B cell (primary cell): ENCODE data around the gene MAMDC4. TPM values are rescaled to one million over a fixed set of nuclear protein-coding genes. Genes with fewer than 3 reads are reported as not detected.

Source experiments
- ATAC-seq: fragments of 200-7000 bp; cut with Tn5 transposase; one replicate; pipeline ENCODE4 v1.10.0; 2021; ENCODE audit warnings: low read depth, mild to moderate bottlenecking, moderate number of reproducible peaks, moderate library complexity
- CTCF ChIA-PET: fragments of 350-600 bp; sonication (Branson Sonifier 250); formaldehyde crosslinking; loops from one replicate; lab custom pipeline; 2021; ENCODE audit warnings: antibody characterized with exemption, inconsistent platforms; lab: Charles Lee
- POLR2A ChIA-PET: fragments of 350-600 bp; sonication (Branson Sonifier 250); formaldehyde crosslinking; loops from one replicate; lab custom pipeline; 2021; ENCODE audit warnings: antibody characterized with exemption; lab: Charles Lee
- DNase-seq: peaks from one replicate; pipeline ENCODE4 v3.0.0; 2013
- H2AFZ ChIP-seq: 2 replicates; pipeline ENCODE4 v1.6.1; 2012; ENCODE audit warnings: mild to moderate bottlenecking, low read depth, low read length; ENCODE audit not compliant: insufficient read depth, poor library complexity, severe bottlenecking
- H3K27ac ChIP-seq, 2 donors: 1 replicate in 1 of 2; 2 replicates in 1 of 2; pipeline ENCODE4 v1.5.1; 2012 to 2013; ENCODE audit warnings: low read length in 2 of 2, mild to moderate bottlenecking in 2 of 2, moderate library complexity in 1 of 2
- H3K27me3 ChIP-seq, 4 experiments: fragments of 200-600 bp in 1 of 4; sonication (generic) in 1 of 4; replicated peaks in 1 of 4; 1 replicate in 2 of 4; 2 replicates in 2 of 4; pipeline versions ENCODE4 v1.6.1 to v1.7.0; 2013 to 2016; ENCODE audit warnings: low read length in 3 of 4, mild to moderate bottlenecking in 2 of 4, mixed read lengths in 1 of 4, moderate library complexity in 1 of 4; ENCODE audit not compliant: insufficient read depth in 4 of 4, control insufficient read depth in 3 of 4; ENCODE audit errors: control extremely low read depth in 1 of 4
- H3K36me3 ChIP-seq, 2 experiments: replicated peaks in 1 of 2; 1 replicate in 1 of 2; 2 replicates in 1 of 2; pipeline versions ENCODE4 v1.6.1 to v1.7.1; 2013; ENCODE audit warnings: low read length in 1 of 2; ENCODE audit not compliant: insufficient read depth in 2 of 2, control insufficient read depth in 1 of 2; ENCODE audit errors: control extremely low read depth in 1 of 2, extremely low read depth in 1 of 2
- H3K4me1 ChIP-seq, 2 donors: fragments of 200-600 bp in 1 of 2; sonication (generic) in 1 of 2; 1 replicate in 1 of 2; 2 replicates in 1 of 2; pipeline versions ENCODE4 v1.5.1 to v1.6.1; 2013 to 2017; ENCODE audit warnings: low read length in 2 of 2; ENCODE audit not compliant: control insufficient read depth in 2 of 2, insufficient read depth in 2 of 2
- H3K4me2 ChIP-seq: replicated peaks from 2 replicates; pipeline ENCODE3; 2012; ENCODE audit warnings: mild to moderate bottlenecking, low read depth, low read length; ENCODE audit not compliant: poor library complexity, severe bottlenecking
- H3K4me3 ChIP-seq, 5 experiments: fragments of 200-600 bp in 1 of 5; sonication (generic) in 1 of 5; 1 replicate in 3 of 5; 2 replicates in 2 of 5; pipeline versions ENCODE4 v1.5.1 to v1.7.0; 2011 to 2016; ENCODE audit warnings: low read length in 4 of 5, mild to moderate bottlenecking in 4 of 5, low read depth in 2 of 5, control low read depth in 1 of 5, moderate library complexity in 1 of 5; ENCODE audit not compliant: insufficient read depth in 1 of 5; ENCODE audit errors: control extremely low read depth in 1 of 5, extremely low read depth in 1 of 5
- H3K79me2 ChIP-seq: fragments of 200-600 bp; sonication (generic); one replicate; pipeline ENCODE4 v1.6.0; 2016; ENCODE audit warnings: low read length; ENCODE audit not compliant: control insufficient read depth, insufficient read depth
- H3K9ac ChIP-seq: fragments of 200-600 bp; sonication (generic); 2 replicates; pipeline ENCODE4 v1.6.1; 2017; ENCODE audit warnings: mild to moderate bottlenecking, low read length, moderate library complexity
- H3K9me3 ChIP-seq, 3 donors: one replicate each; pipeline versions ENCODE4 v1.6.1 to v1.7.1; 2013; ENCODE audit warnings: low read length in 2 of 3; ENCODE audit not compliant: control insufficient read depth in 2 of 3, insufficient read depth in 1 of 3; ENCODE audit errors: control extremely low read depth in 1 of 3
- H4K20me1 ChIP-seq: 2 replicates; pipeline ENCODE4 v1.6.0; 2012; ENCODE audit warnings: mild to moderate bottlenecking, low read length; ENCODE audit not compliant: insufficient read depth, control insufficient read depth, poor library complexity, severe bottlenecking
- H3K27ac Mint-ChIP-seq: one replicate; pipeline ENCODE4 v1.8.0; 2021; ENCODE audit warnings: mixed read lengths
- H3K27me3 Mint-ChIP-seq: one replicate; pipeline ENCODE4 v1.8.0; 2021; ENCODE audit warnings: mixed read lengths
- H3K4me1 Mint-ChIP-seq: one replicate; pipeline ENCODE4 v1.8.0; 2021; ENCODE audit warnings: mixed read lengths
- H3K4me3 Mint-ChIP-seq: one replicate; pipeline ENCODE4 v1.8.0; 2021; ENCODE audit warnings: mixed read lengths
- H3K9me3 Mint-ChIP-seq: one replicate; pipeline ENCODE4 v1.8.0; 2022; ENCODE audit warnings: mixed read lengths; ENCODE audit not compliant: insufficient read depth
- EZH2 ChIP-seq: IDR thresholded peaks from 2 replicates; pipeline ENCODE4 v1.6.1; 2012; ENCODE audit warnings: borderline replicate concordance, low read depth, mild to moderate bottlenecking, moderate library complexity, low read length; ENCODE audit not compliant: insufficient read depth, poor library complexity, severe bottlenecking
- WGBS: methylation state at CpG from one replicate; pipeline ENCODE4 v1.1.5; 2013; ENCODE audit warnings: missing lambda C conversion rate; ENCODE audit not compliant: insufficient coverage; 5-methylcytosine and 5-hydroxymethylcytosine counted together
- intact Hi-C: fragments of 100-400 bp; cut with micrococcal nuclease; formaldehyde crosslinking; loops from one replicate; pipeline ENCODE4 v1.10.0; 2022
- polyA plus RNA-seq: library from polyadenylated mRNA; depleted of rRNA; stranded (reverse); fragments of >200 nt; gene quantifications from 2 replicates; pipeline ENCODE4 v1.2.3, GENCODE V29; 2012
- total RNA-seq, 2 donors: library from RNA; stranded (reverse); fragments of 120-200 nt in 1 of 2; gene quantifications; 1 replicate in 1 of 2; 2 replicates in 1 of 2; pipeline versions ENCODE4 v1.2.3 to v1.2.4, GENCODE V29; 2013 to 2022
- TF ChIP-seq, protein P1 (sequence below): fragments of 200-600 bp; IDR thresholded peaks from one replicate; pipeline ENCODE4 v1.8.0; 2022; ENCODE audit warnings: antibody characterized with exemption, mild to moderate bottlenecking

The MAMDC4 gene
- total and polyA plus RNA-seq, 2 donors (not counting 1 experiment from before 2014, with no cell fraction given): 5.4 to 6.8 TPM

DNA sequence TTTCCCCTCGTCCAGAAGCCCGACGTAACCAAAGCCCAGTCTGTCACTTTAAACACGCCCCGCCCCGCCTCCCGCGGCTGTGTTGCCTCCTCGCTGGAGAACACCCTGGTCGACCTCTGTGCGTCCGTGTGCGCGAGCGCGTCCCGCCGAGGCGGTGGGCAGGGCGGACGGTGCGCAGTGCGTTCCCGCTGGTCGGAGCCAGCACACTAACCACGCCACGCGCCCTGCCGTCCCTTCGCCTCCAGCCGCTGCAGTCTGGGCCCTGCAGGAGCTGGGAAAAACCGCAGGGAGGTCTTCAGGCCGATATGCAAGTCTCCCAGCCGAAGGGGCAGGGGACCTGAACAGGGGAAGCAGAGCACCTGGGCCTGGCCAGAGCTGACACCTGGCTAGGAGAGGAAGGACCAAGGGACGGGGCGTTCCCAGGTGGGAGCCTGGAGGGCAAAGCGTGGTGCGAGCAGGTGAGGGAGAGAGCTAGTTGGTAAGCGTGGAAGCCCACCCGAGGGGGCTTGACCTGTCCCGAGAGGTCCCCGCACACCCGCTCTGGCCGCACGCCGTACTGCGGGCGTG is 4.2 kb upstream of the MAMDC4 start:
- no peak for ATAC-seq
- Histone ChIP-seq H3K4me1 (peaks cover 46 to 49% of the 10 kb centered on the region in 2 donors), H4K20me1 (peaks cover 28% of the 10 kb centered on the region), H3K9me3 (peaks cover 0 to 25% (median 0%) of the 10 kb centered on the region in 3 donors), H3K79me2 (peaks cover 2% of the 10 kb centered on the region), H2AFZ (peak overlapping the region; percentile 97), H3K4me3 (peak overlapping the region; percentile 14 to 87 (median 82)), H3K36me3 (peaks cover 0 to 4% of the 10 kb centered on the region in 2 experiments), H3K4me2 (peak overlapping the region; percentile 99), H3K27ac (no peak overlapping the region), H3K9ac (peak overlapping the region; percentile 84), H3K27me3 (peaks cover 0 to 39% (median 12%) of the 10 kb centered on the region in 4 experiments)
- Mint-ChIP-seq H3K4me3 (peak overlapping the region; percentile 96), H3K9me3 (no peaks in the 10 kb centered on the region), H3K27me3 (peaks cover 7% of the 10 kb centered on the region), H3K4me1 (peaks cover 26% of the 10 kb centered on the region), H3K27ac (peak overlapping the region; percentile 84)
- POLR2A ChIA-PET: interaction anchor here (0.6 to 0.7 kb wide), 3 partner anchors 19 to 296 kb away, joined by 3 to 10 read pairs (median 8); no protein-coding TSS in a partner anchor
- 2% methylated on average over 48 of the region's 48 CpGs for WGBS
- DNase-seq: peak; percentile 74
- intact Hi-C loops: loop anchor here (2.0 to 5.0 kb wide), 2 partner anchors 54 to 185 kb away; partner anchors contain the start of gene FUT7
- peak; percentile 84 for TF ChIP-seq EZH2
- TF ChIP-seq, protein P1, sequence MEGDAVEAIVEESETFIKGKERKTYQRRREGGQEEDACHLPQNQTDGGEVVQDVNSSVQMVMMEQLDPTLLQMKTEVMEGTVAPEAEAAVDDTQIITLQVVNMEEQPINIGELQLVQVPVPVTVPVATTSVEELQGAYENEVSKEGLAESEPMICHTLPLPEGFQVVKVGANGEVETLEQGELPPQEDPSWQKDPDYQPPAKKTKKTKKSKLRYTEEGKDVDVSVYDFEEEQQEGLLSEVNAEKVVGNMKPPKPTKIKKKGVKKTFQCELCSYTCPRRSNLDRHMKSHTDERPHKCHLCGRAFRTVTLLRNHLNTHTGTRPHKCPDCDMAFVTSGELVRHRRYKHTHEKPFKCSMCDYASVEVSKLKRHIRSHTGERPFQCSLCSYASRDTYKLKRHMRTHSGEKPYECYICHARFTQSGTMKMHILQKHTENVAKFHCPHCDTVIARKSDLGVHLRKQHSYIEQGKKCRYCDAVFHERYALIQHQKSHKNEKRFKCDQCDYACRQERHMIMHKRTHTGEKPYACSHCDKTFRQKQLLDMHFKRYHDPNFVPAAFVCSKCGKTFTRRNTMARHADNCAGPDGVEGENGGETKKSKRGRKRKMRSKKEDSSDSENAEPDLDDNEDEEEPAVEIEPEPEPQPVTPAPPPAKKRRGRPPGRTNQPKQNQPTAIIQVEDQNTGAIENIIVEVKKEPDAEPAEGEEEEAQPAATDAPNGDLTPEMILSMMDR: no peak
- CTCF ChIA-PET: interaction anchor here (1.0 to 1.1 kb wide), 3 partner anchors 96 to 181 kb away, joined by 3 to 5 read pairs (median 3); partner anchors contain the start of gene FBXW5
